Ishikawa (cell line): ENCODE data around the gene PHLDA1.

Experiments used
- EGR1 ChIP-seq: IDR thresholded peaks from 2 replicates; pipeline ENCODE4 v1.6.1; 2012
- EP300 ChIP-seq: IDR thresholded peaks from 2 replicates; pipeline ENCODE4 v1.6.1; 2012; ENCODE audit warnings: borderline replicate concordance
- FOXM1 ChIP-seq: IDR thresholded peaks from 2 replicates; pipeline ENCODE4 v1.6.1; 2012; ENCODE audit warnings: low read depth, borderline replicate concordance
- RAD21 ChIP-seq: IDR thresholded peaks from 2 replicates; pipeline ENCODE4 v1.6.1; 2012; ENCODE audit warnings: low read depth
- TAF1 ChIP-seq: IDR thresholded peaks from 2 replicates; pipeline ENCODE4 v1.6.1; 2012; ENCODE audit warnings: low read depth, mild to moderate bottlenecking
- YY1 ChIP-seq: IDR thresholded peaks from 2 replicates; pipeline ENCODE4 v1.6.1; 2012; ENCODE audit warnings: low read depth
- TF ChIP-seq, protein P1 (sequence below): IDR thresholded peaks from 2 replicates; pipeline ENCODE4 v1.6.1; 2012; ENCODE audit warnings: low read depth, mild to moderate bottlenecking

DNA sequence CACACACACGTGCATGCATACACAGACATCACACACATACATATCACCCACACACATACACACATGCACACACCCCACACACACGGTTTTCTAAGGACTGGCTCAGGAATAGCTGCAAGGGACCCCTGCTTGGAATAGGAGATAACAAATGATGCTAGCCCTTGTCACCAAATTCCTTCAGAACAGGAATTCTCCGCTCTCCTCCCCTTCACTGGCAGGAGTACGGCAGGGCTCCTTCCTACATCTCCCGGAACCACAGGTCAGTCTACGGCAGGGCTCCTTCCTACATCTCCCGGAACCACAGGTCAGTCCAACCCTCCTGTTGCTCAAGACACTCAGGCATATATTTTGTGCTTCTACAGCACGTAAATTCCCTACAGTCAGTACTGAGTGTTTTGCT lies 23.9 kb downstream of the PHLDA1 start:
- TF ChIP-seq, protein P1, sequence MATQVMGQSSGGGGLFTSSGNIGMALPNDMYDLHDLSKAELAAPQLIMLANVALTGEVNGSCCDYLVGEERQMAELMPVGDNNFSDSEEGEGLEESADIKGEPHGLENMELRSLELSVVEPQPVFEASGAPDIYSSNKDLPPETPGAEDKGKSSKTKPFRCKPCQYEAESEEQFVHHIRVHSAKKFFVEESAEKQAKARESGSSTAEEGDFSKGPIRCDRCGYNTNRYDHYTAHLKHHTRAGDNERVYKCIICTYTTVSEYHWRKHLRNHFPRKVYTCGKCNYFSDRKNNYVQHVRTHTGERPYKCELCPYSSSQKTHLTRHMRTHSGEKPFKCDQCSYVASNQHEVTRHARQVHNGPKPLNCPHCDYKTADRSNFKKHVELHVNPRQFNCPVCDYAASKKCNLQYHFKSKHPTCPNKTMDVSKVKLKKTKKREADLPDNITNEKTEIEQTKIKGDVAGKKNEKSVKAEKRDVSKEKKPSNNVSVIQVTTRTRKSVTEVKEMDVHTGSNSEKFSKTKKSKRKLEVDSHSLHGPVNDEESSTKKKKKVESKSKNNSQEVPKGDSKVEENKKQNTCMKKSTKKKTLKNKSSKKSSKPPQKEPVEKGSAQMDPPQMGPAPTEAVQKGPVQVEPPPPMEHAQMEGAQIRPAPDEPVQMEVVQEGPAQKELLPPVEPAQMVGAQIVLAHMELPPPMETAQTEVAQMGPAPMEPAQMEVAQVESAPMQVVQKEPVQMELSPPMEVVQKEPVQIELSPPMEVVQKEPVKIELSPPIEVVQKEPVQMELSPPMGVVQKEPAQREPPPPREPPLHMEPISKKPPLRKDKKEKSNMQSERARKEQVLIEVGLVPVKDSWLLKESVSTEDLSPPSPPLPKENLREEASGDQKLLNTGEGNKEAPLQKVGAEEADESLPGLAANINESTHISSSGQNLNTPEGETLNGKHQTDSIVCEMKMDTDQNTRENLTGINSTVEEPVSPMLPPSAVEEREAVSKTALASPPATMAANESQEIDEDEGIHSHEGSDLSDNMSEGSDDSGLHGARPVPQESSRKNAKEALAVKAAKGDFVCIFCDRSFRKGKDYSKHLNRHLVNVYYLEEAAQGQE, result no peak
- TF ChIP-seq RAD21 (no peak), YY1 (no peak), EP300 (no peak), FOXM1 (no peak), TAF1 (no peak), EGR1 (no peak)
